ENCODE data around the gene KRTAP12-4.

KRTAP12-4 gene

GRCh38 chr21:44606495-44606894, 48.0 kb downstream of the KRTAP12-4 start:
- no peak for DNase-seq

Measured in activated CD4-positive, alpha-beta T cell treated with anti-CD3 and anti-CD28 coated beads, Interleukin-2, amount 50 U/mL, for 1 hour (primary cell).